Neural progenitor cell (in vitro differentiated cells): ENCODE data around the gene CCDC126. TPM values are rescaled to one million over a fixed set of nuclear protein-coding genes. Genes with fewer than 3 reads are reported as not detected.

ENCODE experiments used
- DNase-seq: peaks from one replicate; pipeline ENCODE4 v3.0.0-alpha.2; 2016; ENCODE audit warnings: low spot score
- H2AFZ ChIP-seq: fragments of 200-600 bp; sonication (generic); replicated peaks from 2 replicates; pipeline ENCODE4 v1.6.1; 2016; ENCODE audit warnings: antibody characterized with exemption
- H3F3A ChIP-seq: fragments of 200-600 bp; sonication (generic); 2 replicates; pipeline ENCODE4 v1.6.1; 2016; ENCODE audit warnings: antibody characterized with exemption, low read depth
- H3K27ac ChIP-seq: fragments of 200-600 bp; sonication (generic); 2 replicates; pipeline ENCODE4 v1.5.1; 2016; ENCODE audit warnings: mild to moderate bottlenecking
- H3K27me3 ChIP-seq: fragments of 200-600 bp; sonication (generic); 2 replicates; pipeline ENCODE4 v1.6.1; 2016; ENCODE audit warnings: mild to moderate bottlenecking, moderate library complexity
- H3K36me3 ChIP-seq: fragments of 200-600 bp; sonication (generic); 2 replicates; pipeline ENCODE4 v1.5.1; 2016
- H3K4me1 ChIP-seq: fragments of 200-600 bp; sonication (generic); 2 replicates; pipeline ENCODE4 v1.6.1; 2016; ENCODE audit warnings: mixed run types
- H3K4me2 ChIP-seq: fragments of 200-600 bp; sonication (generic); 2 replicates; pipeline ENCODE4 v1.6.1; 2016
- H3K4me3 ChIP-seq: fragments of 200-600 bp; sonication (generic); 2 replicates; pipeline ENCODE4 v1.5.1; 2016
- H3K79me2 ChIP-seq: fragments of 200-600 bp; sonication (generic); 2 replicates; pipeline ENCODE4 v1.6.1; 2016; ENCODE audit warnings: low read depth
- H3K9ac ChIP-seq: fragments of 200-600 bp; sonication (generic); 2 replicates; pipeline ENCODE4 v1.6.1; 2016
- H3K9me3 ChIP-seq: fragments of 200-600 bp; sonication (generic); 2 replicates; pipeline ENCODE4 v1.5.1; 2016; ENCODE audit warnings: low read depth
- H4K20me1 ChIP-seq: fragments of 200-600 bp; sonication (generic); 2 replicates; pipeline ENCODE4 v1.6.1; 2016; ENCODE audit warnings: low read depth
- H3K27ac Mint-ChIP-seq: 3 replicates; pipeline ENCODE4 v1.8.0; 2021; ENCODE audit warnings: mixed read lengths
- H3K27me3 Mint-ChIP-seq: 2 replicates; pipeline ENCODE4 v1.8.0; 2022; ENCODE audit warnings: low read depth, mild to moderate bottlenecking, inconsistent platforms, moderate library complexity, mixed read lengths; ENCODE audit not compliant: insufficient read depth
- H3K36me3 Mint-ChIP-seq: 3 replicates; pipeline ENCODE4 v1.8.0; 2021; ENCODE audit warnings: mixed read lengths
- H3K4me1 Mint-ChIP-seq: 3 replicates; pipeline ENCODE4 v1.8.0; 2021; ENCODE audit warnings: mixed read lengths
- H3K4me3 Mint-ChIP-seq: 3 replicates; pipeline ENCODE4 v1.8.0; 2021; ENCODE audit warnings: mild to moderate bottlenecking, moderate library complexity, mixed read lengths
- H3K9me3 Mint-ChIP-seq: 3 replicates; pipeline ENCODE4 v1.8.0; 2020; ENCODE audit warnings: mixed read lengths
- EZH2 ChIP-seq: fragments of 200-600 bp; sonication (generic); IDR thresholded peaks from 2 replicates; pipeline ENCODE4 v1.6.1; 2017; ENCODE audit warnings: antibody characterized with exemption, mild to moderate bottlenecking, moderate library complexity
- EZH2phosphoT487 ChIP-seq: fragments of 200-600 bp; sonication (generic); IDR thresholded peaks from 2 replicates; pipeline ENCODE4 v1.6.1; 2017; ENCODE audit warnings: antibody characterized with exemption
- total RNA-seq: library from RNA; depleted of rRNA; stranded (reverse); fragments of >200 nt; gene quantifications from 2 replicates; pipeline ENCODE4 v1.2.3, GENCODE V29; 2015; ENCODE audit warnings: low replicate concordance
- TF ChIP-seq, protein P1 (sequence below): fragments of 200-600 bp; sonication (generic); IDR thresholded peaks from 2 replicates; pipeline ENCODE4 v1.5.1; 2017; ENCODE audit warnings: antibody characterized with exemption, mild to moderate bottlenecking

Gene CCDC126
- total RNA-seq, 1 donor from 2014 or later, result 23.8 TPM

GRCh38 chr7:23590529-23590928 lies 6.7 kb upstream of the CCDC126 start:
- Histone ChIP-seq H2AFZ (no peak overlapping the region), H3K9me3 (no peaks in the 10 kb centered on the region), H3K79me2 (no peaks in the 10 kb centered on the region), H3K9ac (no peak overlapping the region), H3K4me3 (no peak overlapping the region), H3K27me3 (peaks cover 2% of the 10 kb centered on the region), H3K4me1 (no peaks in the 10 kb centered on the region), H4K20me1 (no peaks in the 10 kb centered on the region), H3F3A (no peaks in the 10 kb centered on the region), H3K4me2 (no peak overlapping the region), H3K36me3 (no peaks in the 10 kb centered on the region), H3K27ac (no peak overlapping the region)
- TF ChIP-seq EZH2phosphoT487 (no peak), EZH2 (no peak)
- TF ChIP-seq, protein P1, sequence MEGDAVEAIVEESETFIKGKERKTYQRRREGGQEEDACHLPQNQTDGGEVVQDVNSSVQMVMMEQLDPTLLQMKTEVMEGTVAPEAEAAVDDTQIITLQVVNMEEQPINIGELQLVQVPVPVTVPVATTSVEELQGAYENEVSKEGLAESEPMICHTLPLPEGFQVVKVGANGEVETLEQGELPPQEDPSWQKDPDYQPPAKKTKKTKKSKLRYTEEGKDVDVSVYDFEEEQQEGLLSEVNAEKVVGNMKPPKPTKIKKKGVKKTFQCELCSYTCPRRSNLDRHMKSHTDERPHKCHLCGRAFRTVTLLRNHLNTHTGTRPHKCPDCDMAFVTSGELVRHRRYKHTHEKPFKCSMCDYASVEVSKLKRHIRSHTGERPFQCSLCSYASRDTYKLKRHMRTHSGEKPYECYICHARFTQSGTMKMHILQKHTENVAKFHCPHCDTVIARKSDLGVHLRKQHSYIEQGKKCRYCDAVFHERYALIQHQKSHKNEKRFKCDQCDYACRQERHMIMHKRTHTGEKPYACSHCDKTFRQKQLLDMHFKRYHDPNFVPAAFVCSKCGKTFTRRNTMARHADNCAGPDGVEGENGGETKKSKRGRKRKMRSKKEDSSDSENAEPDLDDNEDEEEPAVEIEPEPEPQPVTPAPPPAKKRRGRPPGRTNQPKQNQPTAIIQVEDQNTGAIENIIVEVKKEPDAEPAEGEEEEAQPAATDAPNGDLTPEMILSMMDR, result no peak
- H3K27ac Mint-ChIP-seq, result no peak overlapping the region
- H3K36me3 Mint-ChIP-seq, result no peaks in the 10 kb centered on the region
- DNase-seq, result no peak
- no peaks in the 10 kb centered on the region for H3K4me1 Mint-ChIP-seq
- H3K27me3 Mint-ChIP-seq, result peaks cover 2% of the 10 kb centered on the region
- H3K9me3 Mint-ChIP-seq, result no peaks in the 10 kb centered on the region
- no peak overlapping the region for H3K4me3 Mint-ChIP-seq

DNA sequence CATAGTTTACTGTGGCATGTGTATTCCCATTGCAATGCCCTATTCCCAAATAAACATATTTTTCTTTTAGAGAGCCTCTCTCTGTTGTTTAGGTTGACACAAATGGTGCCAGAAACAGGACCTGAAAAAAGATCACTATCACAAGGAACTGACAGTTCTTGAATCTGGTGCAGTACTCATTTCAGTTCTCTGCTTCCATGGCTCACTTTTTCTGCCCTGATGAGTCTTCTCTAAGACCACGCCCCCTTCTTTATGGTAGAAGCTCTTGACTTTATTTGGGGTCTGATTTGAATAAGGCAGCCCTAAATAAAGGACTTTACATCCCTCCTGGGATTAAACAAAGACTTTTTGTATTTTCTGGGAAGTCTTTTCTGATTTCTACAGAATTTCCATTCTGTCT lies 3.5 kb upstream of the CCDC126 start:
- peaks cover 6% of the 10 kb centered on the region for H3K79me2 ChIP-seq
- no peak for TF ChIP-seq EZH2
- TF ChIP-seq EZH2phosphoT487, result no peak
- TF ChIP-seq, protein P1, result no peak
- Mint-ChIP-seq H3K27ac (no peak overlapping the region), H3K27me3 (peaks cover 4% of the 10 kb centered on the region), H3K4me3 (no peak overlapping the region), H3K9me3 (peaks cover 2% of the 10 kb centered on the region), H3K4me1 (peaks cover 11% of the 10 kb centered on the region), H3K36me3 (no peaks in the 10 kb centered on the region)
- peaks cover 14% of the 10 kb centered on the region for H3F3A ChIP-seq
- no peaks in the 10 kb centered on the region for H3K36me3 ChIP-seq
- H3K4me2 ChIP-seq, result no peak overlapping the region
- H3K27ac ChIP-seq, result no peak overlapping the region
- no peak overlapping the region for H3K9ac ChIP-seq
- peaks cover 16% of the 10 kb centered on the region for H3K27me3 ChIP-seq
- H3K9me3 ChIP-seq, result no peaks in the 10 kb centered on the region
- no peak for DNase-seq
- H3K4me3 ChIP-seq, result no peak overlapping the region
- H2AFZ ChIP-seq, result no peak overlapping the region
- no peaks in the 10 kb centered on the region for H3K4me1 ChIP-seq
- H4K20me1 ChIP-seq, result no peaks in the 10 kb centered on the region

DNA sequence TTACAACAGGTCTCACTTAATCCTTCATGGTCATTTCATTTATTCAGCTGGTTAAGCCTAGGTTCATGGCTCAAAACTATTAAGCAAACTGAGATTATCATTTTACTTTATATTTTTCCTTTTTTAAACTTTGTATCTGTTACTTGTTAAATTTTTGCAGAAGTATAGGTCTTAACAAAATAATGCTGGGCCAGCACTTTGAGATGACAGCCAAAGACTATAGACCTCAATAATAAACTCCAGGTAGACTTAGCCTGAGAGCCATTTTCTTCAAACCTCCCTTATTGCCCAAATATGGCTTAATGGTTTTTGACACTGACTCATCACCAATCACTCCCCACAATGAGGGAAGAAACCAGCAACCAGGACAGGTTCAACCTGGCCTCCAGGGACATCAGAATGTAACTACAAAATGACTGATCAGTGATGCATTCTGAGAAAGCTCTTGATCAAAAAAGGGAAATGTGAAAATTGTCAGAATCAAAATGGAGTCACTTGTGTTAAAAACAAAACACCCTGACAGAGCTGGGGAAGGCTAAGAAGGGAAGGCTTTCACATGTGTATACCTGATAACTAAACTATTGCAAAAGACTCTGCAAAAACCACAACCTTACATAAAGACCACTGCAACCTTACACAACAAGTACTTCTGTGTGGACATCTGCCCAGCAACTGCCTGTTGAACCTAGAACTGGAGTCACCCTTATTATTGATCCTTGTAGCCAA lies 2.1 kb upstream of the CCDC126 start:
- Histone ChIP-seq H2AFZ (no peak overlapping the region), H3K79me2 (peaks cover 16% of the 10 kb centered on the region), H3K27me3 (peaks cover 16% of the 10 kb centered on the region), H3K27ac (no peak overlapping the region), H3K9me3 (no peaks in the 10 kb centered on the region), H4K20me1 (no peaks in the 10 kb centered on the region), H3K4me1 (no peaks in the 10 kb centered on the region), H3K9ac (no peak overlapping the region), H3K36me3 (no peaks in the 10 kb centered on the region), H3K4me3 (no peak overlapping the region), H3F3A (peaks cover 14% of the 10 kb centered on the region), H3K4me2 (no peak overlapping the region)
- H3K36me3 Mint-ChIP-seq, result no peaks in the 10 kb centered on the region
- H3K27me3 Mint-ChIP-seq, result peaks cover 4% of the 10 kb centered on the region
- H3K4me1 Mint-ChIP-seq, result peaks cover 18% of the 10 kb centered on the region
- no peak overlapping the region for H3K27ac Mint-ChIP-seq
- no peak overlapping the region for H3K4me3 Mint-ChIP-seq
- no peak for DNase-seq
- peaks cover 2% of the 10 kb centered on the region for H3K9me3 Mint-ChIP-seq
- no peak for TF ChIP-seq EZH2phosphoT487
- TF ChIP-seq, protein P1, result no peak
- TF ChIP-seq EZH2, result no peak
